ENCODE measurements around the gene HYAL1.
A peak's percentile ranks its signal among the peaks of the same experiment; 100 is the strongest.
"Not testable (repeated sequence)": the region's sequence is repeated elsewhere in the genome, so short reads cannot be mapped to it uniquely, and the experiment has no call there.

HYAL1 gene

GRCh38 chr3:50263478-50264382 lies 39.6 kb downstream of the HYAL1 start:
- DNase-seq: no peak

- DNase-seq: no peak
Observed at GRCh38 chr3:50262778-50263177, 40.6 kb downstream of the HYAL1 start.

- DNase-seq: not testable (repeated sequence)
Observed at GRCh38 chr3:50262200-50262599, 41.2 kb downstream of the HYAL1 start.

- peak in 1 of 56 donors; percentile 16 for DNase-seq
Observed at GRCh38 chr3:50261505-50261904, 41.9 kb downstream of the HYAL1 start.

- DNase-seq: peak in 7 of 56 donors; percentile 39 to 74 (median 56)
Observed at GRCh38 chr3:50260942-50261441, 42.4 kb downstream of the HYAL1 start.

- DNase-seq: peak; percentile 76 to 98 (median 92)
Observed at GRCh38 chr3:50260027-50260941, 43.1 kb downstream of the HYAL1 start.

GRCh38 chr3:50259432-50260026 lies 43.8 kb downstream of the HYAL1 start:
- peak in 1 of 56 donors; percentile 57 for DNase-seq

- DNase-seq: peak in 4 of 56 donors; percentile 22 to 34 (median 26)
Observed at GRCh38 chr3:50258979-50259378, 44.4 kb downstream of the HYAL1 start.

- peak in 1 of 56 donors; percentile 27 for DNase-seq
Observed at GRCh38 chr3:50258029-50258680, 45.2 kb downstream of the HYAL1 start.

GRCh38 chr3:50256978-50257890 lies 46.1 kb downstream of the HYAL1 start:
- peak in 11 of 56 donors; percentile 18 to 46 (median 22) for DNase-seq

- no peak for DNase-seq
Observed at GRCh38 chr3:50255251-50255615, 48.1 kb downstream of the HYAL1 start.

- peak in 4 of 56 donors; percentile 13 to 32 (median 18) for DNase-seq
Observed at GRCh38 chr3:50254577-50255250, 48.7 kb downstream of the HYAL1 start.

GRCh38 chr3:50251220-50251619 lies 52.2 kb downstream of the HYAL1 start:
- DNase-seq: no peak

- DNase-seq: no peak
Observed at GRCh38 chr3:50250514-50250913, 52.9 kb downstream of the HYAL1 start.

Data from amygdala (tissue), 56 donors.